Effector memory CD4-positive, alpha-beta T cell (primary cell): ENCODE results near the gene STARD3NL.

ENCODE experiments used
- DNase-seq, 3 donors: peaks; one replicate each; pipeline ENCODE4 v3.0.0-alpha.2; 2020
- H3K27ac ChIP-seq: 2 replicates; pipeline ENCODE4 v1.7.0; 2013; ENCODE audit warnings: mild to moderate bottlenecking, low read length, moderate library complexity; ENCODE audit not compliant: insufficient read depth, poor library complexity, severe bottlenecking
- H3K27me3 ChIP-seq: replicated peaks from 2 replicates; pipeline ENCODE4 v1.7.0; 2013; ENCODE audit warnings: mild to moderate bottlenecking, low read length; ENCODE audit not compliant: insufficient read depth, control insufficient read depth, poor library complexity, severe bottlenecking
- H3K36me3 ChIP-seq: 2 replicates; pipeline ENCODE4 v1.7.0; 2013; ENCODE audit warnings: mild to moderate bottlenecking, low read length, moderate library complexity; ENCODE audit not compliant: control insufficient read depth, insufficient read depth
- H3K4me1 ChIP-seq: 2 replicates; pipeline ENCODE4 v1.7.0; 2013; ENCODE audit warnings: low read length, mild to moderate bottlenecking; ENCODE audit not compliant: control insufficient read depth, insufficient read depth, poor library complexity, severe bottlenecking
- H3K4me3 ChIP-seq: 2 replicates; pipeline ENCODE4 v1.7.0; 2013; ENCODE audit warnings: low read length, low read depth, mild to moderate bottlenecking; ENCODE audit not compliant: insufficient read depth, poor library complexity, severe bottlenecking
- H3K9me3 ChIP-seq: 2 replicates; pipeline ENCODE4 v1.7.0; 2013; ENCODE audit warnings: mild to moderate bottlenecking, low read length, moderate library complexity; ENCODE audit not compliant: control insufficient read depth
- total RNA-seq, 3 donors: gene quantifications; one replicate each; lab custom pipeline; 2026; lab: John Stamatoyannopoulos, UW

The STARD3NL gene
- total RNA-seq, result 15.1 to 26.1 (median 18.3) reads per million in 3 donors

GRCh38 chr7:38178004-38178694 lies at the start of gene STARD3NL:
TSS of gene STARD3NL (plus strand) at chr7:38178245. CDS start at chr7:38207505, 29,260 bp downstream.
- Histone ChIP-seq H3K27me3 (no peaks in the 10 kb centered on the region), H3K36me3 (no peaks in the 10 kb centered on the region), H3K27ac (peak within 1 kb of the TSS; percentile 81), H3K4me3 (peak within 1 kb of the TSS; percentile 95), H3K9me3 (no peaks in the 10 kb centered on the region), H3K4me1 (peaks cover 7% of the 10 kb centered on the region)
- peak; percentile 82 to 91 (median 85) for DNase-seq

GRCh38 chr7:38129162-38129561 lies 48.9 kb upstream of the STARD3NL start:
- Histone ChIP-seq H3K36me3 (no peaks in the 10 kb centered on the region), H3K9me3 (no peaks in the 10 kb centered on the region), H3K4me1 (no peaks in the 10 kb centered on the region), H3K27me3 (no peaks in the 10 kb centered on the region), H3K4me3 (no peak overlapping the region), H3K27ac (no peak overlapping the region)
- no peak for DNase-seq

GRCh38 chr7:38129579-38129978 lies 48.5 kb upstream of the STARD3NL start:
- no peak for DNase-seq
- Histone ChIP-seq H3K4me3 (no peak overlapping the region), H3K27me3 (no peaks in the 10 kb centered on the region), H3K27ac (no peak overlapping the region), H3K9me3 (no peaks in the 10 kb centered on the region), H3K36me3 (no peaks in the 10 kb centered on the region), H3K4me1 (no peaks in the 10 kb centered on the region)

- DNase-seq, result no peak
- H3K27ac ChIP-seq, result no peak overlapping the region
These were observed 39.9 kb upstream of the STARD3NL start for GRCh38 chr7:38138171-38138570.

GRCh38 chr7:38141187-38141586 lies 36.9 kb upstream of the STARD3NL start:
- no peak for DNase-seq
- no peaks in the 10 kb centered on the region for H3K4me1 ChIP-seq
- H3K27me3 ChIP-seq, result peaks cover 3% of the 10 kb centered on the region
- H3K27ac ChIP-seq, result no peak overlapping the region
- no peak overlapping the region for H3K4me3 ChIP-seq
- no peaks in the 10 kb centered on the region for H3K36me3 ChIP-seq
- no peaks in the 10 kb centered on the region for H3K9me3 ChIP-seq

More at GRCh38 chr7:38138171-38138570, 39.9 kb upstream of the STARD3NL start:
- Histone ChIP-seq H3K27me3 (peaks cover 3% of the 10 kb centered on the region), H3K4me3 (no peak overlapping the region), H3K9me3 (no peaks in the 10 kb centered on the region), H3K4me1 (no peaks in the 10 kb centered on the region), H3K36me3 (no peaks in the 10 kb centered on the region)

- no peak overlapping the region for H3K27ac ChIP-seq
- no peaks in the 10 kb centered on the region for H3K4me1 ChIP-seq
- no peaks in the 10 kb centered on the region for H3K36me3 ChIP-seq
- H3K9me3 ChIP-seq, result no peaks in the 10 kb centered on the region
- H3K27me3 ChIP-seq, result peaks cover 3% of the 10 kb centered on the region
- no peak overlapping the region for H3K4me3 ChIP-seq
- no peak for DNase-seq
These were observed 35.3 kb upstream of the STARD3NL start for GRCh38 chr7:38142736-38143135.

- DNase-seq, result no peak
- no peak overlapping the region for H3K27ac ChIP-seq
- H3K4me1 ChIP-seq, result no peaks in the 10 kb centered on the region
- no peaks in the 10 kb centered on the region for H3K27me3 ChIP-seq
- H3K9me3 ChIP-seq, result no peaks in the 10 kb centered on the region
- H3K36me3 ChIP-seq, result no peaks in the 10 kb centered on the region
- no peak overlapping the region for H3K4me3 ChIP-seq
These were observed 31.0 kb upstream of the STARD3NL start for GRCh38 chr7:38147005-38147404.

- Histone ChIP-seq H3K27ac (no peak overlapping the region), H3K27me3 (no peaks in the 10 kb centered on the region), H3K4me1 (no peaks in the 10 kb centered on the region), H3K9me3 (no peaks in the 10 kb centered on the region), H3K36me3 (no peaks in the 10 kb centered on the region), H3K4me3 (no peak overlapping the region)
- DNase-seq, result no peak
These were observed 26.5 kb upstream of the STARD3NL start for GRCh38 chr7:38151556-38151955.

GRCh38 chr7:38153515-38153914 lies 24.5 kb upstream of the STARD3NL start:
- H3K27ac ChIP-seq, result no peak overlapping the region
- DNase-seq, result no peak
- no peak overlapping the region for H3K4me3 ChIP-seq
- no peaks in the 10 kb centered on the region for H3K36me3 ChIP-seq
- H3K4me1 ChIP-seq, result no peaks in the 10 kb centered on the region
- H3K9me3 ChIP-seq, result no peaks in the 10 kb centered on the region
- no peaks in the 10 kb centered on the region for H3K27me3 ChIP-seq

- no peak for DNase-seq
- Histone ChIP-seq H3K4me3 (no peak overlapping the region), H3K9me3 (no peaks in the 10 kb centered on the region), H3K36me3 (no peaks in the 10 kb centered on the region), H3K4me1 (no peaks in the 10 kb centered on the region), H3K27ac (no peak overlapping the region), H3K27me3 (no peaks in the 10 kb centered on the region)
These were observed 23.8 kb upstream of the STARD3NL start for GRCh38 chr7:38154278-38154677.
